GM12865 (cell line): ENCODE measurements around the gene MPDZ.

ENCODE experiments used
- DNase-seq: peaks from one replicate; pipeline ENCODE4 v3.0.0; 2010; ENCODE audit warnings: low read depth
- H3K4me3 ChIP-seq: 2 replicates; pipeline ENCODE4 v1.5.1; 2011; ENCODE audit warnings: mild to moderate bottlenecking, low read depth, low read length, control low read depth
- TF ChIP-seq, protein P1 (sequence below): IDR thresholded peaks from 2 replicates; pipeline ENCODE4 v1.5.1; 2011; ENCODE audit warnings: low read length, control low read depth, low read depth, inconsistent platforms; ENCODE audit not compliant: insufficient read depth; ENCODE audit errors: missing control alignments

MPDZ gene

DNA sequence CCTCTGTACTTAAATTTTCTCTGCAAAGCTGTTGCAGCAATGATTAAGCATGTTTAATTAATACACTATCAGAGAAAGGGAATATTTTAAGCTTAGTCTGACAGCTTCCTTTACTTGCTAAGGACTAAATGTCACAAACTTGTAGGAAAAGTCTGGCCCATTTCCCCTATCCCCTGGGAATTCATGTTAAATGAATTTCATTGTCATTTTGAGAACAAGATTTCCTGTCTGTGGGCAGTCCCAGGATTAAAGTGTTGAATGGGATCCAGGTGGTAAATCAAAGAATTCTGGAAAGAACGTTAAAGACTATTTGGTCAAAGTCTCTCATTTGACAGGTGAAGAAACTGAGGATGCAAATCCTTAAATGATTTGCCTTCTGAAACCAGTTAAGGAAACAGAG, 214.8 kb downstream of the MPDZ start:
- no peak overlapping the region for H3K4me3 ChIP-seq
- no peak for DNase-seq
- TF ChIP-seq, protein P1, sequence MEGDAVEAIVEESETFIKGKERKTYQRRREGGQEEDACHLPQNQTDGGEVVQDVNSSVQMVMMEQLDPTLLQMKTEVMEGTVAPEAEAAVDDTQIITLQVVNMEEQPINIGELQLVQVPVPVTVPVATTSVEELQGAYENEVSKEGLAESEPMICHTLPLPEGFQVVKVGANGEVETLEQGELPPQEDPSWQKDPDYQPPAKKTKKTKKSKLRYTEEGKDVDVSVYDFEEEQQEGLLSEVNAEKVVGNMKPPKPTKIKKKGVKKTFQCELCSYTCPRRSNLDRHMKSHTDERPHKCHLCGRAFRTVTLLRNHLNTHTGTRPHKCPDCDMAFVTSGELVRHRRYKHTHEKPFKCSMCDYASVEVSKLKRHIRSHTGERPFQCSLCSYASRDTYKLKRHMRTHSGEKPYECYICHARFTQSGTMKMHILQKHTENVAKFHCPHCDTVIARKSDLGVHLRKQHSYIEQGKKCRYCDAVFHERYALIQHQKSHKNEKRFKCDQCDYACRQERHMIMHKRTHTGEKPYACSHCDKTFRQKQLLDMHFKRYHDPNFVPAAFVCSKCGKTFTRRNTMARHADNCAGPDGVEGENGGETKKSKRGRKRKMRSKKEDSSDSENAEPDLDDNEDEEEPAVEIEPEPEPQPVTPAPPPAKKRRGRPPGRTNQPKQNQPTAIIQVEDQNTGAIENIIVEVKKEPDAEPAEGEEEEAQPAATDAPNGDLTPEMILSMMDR = no peak

DNA sequence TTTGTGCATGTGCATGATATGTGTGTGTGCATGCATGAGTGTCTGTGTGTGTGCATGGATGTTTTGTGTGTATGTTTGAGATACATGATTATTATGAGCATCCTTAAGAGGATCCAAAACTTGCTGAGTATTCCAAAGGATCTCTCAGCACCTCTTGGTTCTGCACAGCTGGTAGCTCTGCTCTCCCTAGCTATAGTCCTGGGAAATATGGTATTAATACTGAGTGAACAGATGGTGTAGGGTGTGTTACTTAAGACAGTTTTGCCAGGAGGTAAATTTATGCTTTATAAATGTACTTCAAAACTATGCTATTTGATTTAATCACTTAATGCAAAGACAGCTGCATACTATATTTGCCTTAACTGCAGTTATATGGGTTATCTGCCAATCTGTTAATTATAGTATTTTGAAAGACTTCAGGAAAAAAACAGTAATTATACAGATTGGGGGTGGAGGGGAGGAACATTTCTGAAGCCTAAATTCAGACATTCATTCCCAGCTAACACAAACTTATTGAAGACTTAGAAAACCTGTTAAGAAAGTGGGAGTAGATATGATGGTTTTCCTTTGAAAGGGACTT, 215.5 kb downstream of the MPDZ start:
- no peak overlapping the region for H3K4me3 ChIP-seq
- DNase-seq = no peak
- TF ChIP-seq, protein P1 = no peak

DNA sequence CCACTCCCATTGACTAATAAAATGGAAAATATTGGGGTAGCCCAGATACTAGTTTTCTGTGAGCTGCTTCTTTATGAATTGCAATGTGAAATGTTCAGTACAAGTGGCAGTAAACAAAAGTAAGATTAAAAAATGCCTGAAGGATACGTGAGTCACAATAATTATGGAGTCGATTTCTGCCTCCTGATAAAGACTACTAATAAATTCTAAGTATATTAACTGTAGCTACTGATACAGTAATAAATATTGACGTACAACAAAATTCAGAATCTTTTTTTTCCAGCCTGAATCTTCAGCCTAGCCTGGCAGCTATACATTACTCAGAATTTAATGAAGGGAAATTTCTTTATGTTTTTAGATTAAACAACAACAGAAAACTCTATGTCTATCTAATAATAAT, 218.1 kb downstream of the MPDZ start:
- no peak overlapping the region for H3K4me3 ChIP-seq
- TF ChIP-seq, protein P1 = no peak
- DNase-seq = no peak
